GM18861 (cell line): Measurements from ENCODE around the gene FGF22.
A peak's percentile ranks its signal among the peaks of the same experiment; 100 is the strongest.

ENCODE experiments used
- ATAC-seq: cut with Tn5 transposase; IDR thresholded peaks from one replicate; pipeline ENCODE4 v1.9.1; 2021; ENCODE audit not compliant: unreplicated experiment

FGF22 gene

DNA sequence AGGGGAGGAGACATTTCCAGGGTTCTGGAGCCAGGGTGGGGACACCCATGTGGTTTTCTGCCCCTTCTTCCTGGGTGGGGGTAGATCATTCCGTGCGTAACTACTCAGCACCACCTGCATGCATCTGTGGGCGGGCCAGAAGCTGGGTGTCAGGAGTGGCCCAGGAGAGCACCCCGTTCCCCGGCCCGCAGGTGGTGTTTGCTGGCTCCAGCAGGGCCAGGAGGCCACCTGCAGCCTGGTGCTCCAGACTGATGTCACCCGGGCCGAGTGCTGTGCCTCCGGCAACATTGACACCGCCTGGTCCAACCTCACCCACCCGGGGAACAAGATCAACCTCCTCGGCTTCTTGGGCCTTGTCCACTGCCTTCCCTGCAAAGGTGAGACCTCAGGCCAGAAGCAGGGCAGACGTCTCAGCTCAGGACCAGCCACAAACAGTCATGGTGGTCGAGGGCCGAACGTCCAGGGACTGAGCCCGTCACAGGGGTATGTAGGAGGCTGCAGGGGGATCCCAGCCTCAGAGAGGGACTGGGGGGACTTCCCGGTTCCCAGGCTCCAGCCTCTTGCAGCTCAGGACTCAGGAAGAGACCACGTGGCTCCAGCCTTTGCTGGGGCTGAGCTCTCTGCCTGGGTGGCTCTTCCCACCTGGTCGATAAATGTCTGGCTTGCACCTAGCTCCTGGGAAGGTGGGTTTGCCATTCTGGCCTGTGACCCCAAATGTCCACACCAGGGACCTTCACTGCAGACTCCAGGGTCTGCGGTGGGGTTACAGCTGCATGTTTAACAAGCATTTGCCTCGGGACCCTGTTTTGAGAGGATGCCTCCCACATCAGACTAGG lies 38.1 kb downstream of the FGF22 start:
- no peak for ATAC-seq

DNA sequence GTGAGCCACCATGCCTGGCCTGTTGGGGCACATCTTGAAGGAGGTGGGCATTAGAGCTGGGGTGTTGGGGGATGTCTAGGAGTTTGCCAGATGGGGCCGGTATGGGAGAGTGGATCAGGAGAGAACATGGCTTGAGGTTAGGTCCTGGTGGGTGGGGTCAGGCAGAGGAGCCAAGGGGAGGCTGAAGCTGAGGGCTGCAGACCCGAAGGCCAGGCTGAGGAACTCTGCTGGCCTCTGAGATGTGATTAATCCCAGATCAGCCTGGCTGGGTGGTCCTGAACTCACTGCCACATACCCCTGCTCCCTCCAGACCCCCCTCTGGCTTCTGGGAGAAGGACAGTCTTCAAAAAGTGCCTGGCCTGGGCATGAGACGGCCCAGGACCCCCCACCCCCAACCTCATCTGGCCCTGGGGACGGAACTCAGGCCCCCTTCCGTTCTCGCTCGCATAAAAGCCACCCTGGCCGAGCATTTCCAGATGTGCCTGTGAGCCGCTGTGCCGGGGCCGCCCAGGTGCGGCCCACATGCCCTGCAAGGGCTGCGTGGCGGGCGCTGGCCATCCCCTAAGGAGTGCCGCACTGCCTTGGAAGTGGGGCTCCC lies 39.2 kb downstream of the FGF22 start:
- no peak for ATAC-seq

DNA sequence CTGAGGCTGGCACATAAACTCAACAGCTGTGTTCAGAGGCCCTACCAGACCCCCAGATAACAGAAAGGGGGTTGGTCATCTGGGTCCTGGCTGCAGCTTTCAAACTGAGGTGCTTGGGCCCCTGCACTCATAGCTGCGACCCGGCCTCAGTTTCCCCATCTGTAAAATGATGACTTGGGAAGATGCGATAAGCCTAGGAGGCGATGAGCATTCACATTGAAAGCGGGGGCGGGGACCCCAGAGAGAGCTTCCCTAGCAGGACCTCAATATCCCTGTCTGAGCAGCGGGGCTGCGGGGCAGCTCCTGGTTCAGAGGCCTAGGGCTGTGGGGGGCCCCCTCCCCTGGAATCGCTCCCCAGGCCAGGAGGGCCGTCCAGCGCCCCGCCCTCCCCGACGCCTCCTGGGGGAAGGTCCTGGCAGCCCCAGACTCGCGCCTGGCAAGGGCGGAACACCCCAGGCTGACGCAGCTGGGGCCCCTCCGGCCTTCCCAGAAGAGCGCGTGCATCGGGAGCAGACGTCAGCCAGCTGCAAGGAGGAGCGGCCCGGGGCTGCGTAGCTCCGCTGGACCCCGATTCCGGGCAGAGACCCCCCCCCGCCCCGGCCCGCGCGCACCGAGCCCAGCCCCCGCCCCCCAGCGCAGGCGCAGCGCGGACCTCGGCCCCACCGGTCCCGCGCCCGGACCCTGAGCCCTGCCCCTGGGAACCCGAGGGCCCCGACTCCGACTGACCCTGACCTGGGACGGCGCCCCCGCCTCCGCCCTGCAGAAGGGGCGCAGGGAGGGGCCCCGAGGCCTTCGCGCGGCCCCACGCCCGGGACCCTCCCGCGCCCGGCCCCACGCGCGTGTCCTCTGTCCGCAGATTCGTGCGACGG lies 40.0 kb downstream of the FGF22 start:
- ATAC-seq = peak; percentile 20

DNA sequence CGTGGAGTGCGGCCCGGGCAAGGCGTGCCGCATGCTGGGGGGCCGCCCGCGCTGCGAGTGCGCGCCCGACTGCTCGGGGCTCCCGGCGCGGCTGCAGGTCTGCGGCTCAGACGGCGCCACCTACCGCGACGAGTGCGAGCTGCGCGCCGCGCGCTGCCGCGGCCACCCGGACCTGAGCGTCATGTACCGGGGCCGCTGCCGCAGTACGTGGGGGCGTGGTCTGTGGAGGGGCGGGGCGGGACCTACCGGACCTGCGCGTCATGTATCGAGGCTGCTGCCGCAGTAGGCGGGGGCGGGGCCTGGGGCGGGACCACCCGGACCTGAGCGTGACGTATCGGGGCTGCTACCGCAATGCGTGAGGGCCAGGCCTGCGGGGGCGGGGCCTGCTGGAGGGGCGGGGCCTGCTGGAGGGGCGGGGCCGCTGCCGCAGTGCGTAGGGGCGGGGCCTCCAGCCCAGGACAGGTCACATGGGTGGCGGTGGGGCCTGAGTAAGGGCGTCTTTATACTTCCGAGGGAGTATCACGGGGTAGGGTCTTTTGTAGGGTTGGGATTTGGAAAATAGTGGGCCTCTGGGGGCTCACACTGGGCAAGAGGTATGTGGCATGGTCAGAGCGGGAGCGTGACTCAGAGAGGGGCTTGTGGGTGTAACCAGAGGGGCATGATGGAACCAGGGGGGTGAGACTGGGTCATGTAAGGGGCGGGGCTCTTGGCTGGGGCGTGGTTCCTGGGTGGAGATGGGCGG lies 40.8 kb downstream of the FGF22 start:
- ATAC-seq = peak; percentile 63

DNA sequence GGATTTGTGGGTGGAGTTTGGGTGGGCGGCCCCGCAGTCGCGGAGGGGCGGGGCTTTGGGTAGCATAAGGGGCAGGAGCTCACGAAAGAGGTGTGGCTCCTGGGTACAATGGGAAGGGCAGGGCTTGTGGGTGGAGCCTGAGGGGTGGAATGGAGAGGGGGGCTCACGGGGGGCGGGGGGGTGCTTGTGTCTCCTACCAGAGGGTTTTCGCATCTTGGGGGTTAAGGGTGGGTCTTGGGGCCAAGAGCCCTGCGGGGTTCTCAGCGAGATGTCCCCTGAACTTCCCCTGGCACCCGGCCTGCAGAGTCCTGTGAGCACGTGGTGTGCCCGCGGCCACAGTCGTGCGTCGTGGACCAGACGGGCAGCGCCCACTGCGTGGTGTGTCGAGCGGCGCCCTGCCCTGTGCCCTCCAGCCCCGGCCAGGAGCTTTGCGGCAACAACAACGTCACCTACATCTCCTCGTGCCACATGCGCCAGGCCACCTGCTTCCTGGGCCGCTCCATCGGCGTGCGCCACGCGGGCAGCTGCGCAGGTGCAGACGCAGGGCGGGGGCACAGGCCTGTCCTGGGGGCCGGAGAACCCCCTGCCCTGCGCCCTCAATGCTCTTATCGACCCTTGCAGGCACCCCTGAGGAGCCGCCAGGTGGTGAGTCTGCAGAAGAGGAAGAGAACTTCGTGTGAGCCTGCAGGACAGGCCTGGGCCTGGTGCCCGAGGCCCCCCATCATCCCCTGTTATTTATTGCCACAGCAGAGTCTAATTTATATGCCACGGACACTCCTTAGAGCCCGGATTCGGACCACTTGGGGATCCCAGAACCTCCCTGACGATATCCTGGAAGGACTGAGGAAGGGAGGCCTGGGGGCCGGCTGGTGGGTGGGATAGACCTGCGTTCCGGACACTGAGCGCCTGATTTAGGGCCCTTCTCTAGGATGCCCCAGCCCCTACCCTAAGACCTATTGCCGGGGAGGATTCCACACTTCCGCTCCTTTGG lies 41.6 kb downstream of the FGF22 start:
- no peak for ATAC-seq

DNA sequence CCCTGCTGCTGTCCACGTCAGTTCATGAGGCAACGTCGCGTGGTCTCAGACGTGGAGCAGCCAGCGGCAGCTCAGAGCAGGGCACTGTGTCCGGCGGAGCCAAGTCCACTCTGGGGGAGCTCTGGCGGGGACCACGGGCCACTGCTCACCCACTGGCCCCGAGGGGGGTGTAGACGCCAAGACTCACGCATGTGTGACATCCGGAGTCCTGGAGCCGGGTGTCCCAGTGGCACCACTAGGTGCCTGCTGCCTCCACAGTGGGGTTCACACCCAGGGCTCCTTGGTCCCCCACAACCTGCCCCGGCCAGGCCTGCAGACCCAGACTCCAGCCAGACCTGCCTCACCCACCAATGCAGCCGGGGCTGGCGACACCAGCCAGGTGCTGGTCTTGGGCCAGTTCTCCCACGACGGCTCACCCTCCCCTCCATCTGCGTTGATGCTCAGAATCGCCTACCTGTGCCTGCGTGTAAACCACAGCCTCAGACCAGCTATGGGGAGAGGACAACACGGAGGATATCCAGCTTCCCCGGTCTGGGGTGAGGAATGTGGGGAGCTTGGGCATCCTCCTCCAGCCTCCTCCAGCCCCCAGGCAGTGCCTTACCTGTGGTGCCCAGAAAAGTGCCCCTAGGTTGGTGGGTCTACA lies 43.1 kb downstream of the FGF22 start:
- ATAC-seq = no peak

- ATAC-seq = no peak
These were observed 45.8 kb downstream of the FGF22 start for GRCh38 chr19:685454-685931.

DNA sequence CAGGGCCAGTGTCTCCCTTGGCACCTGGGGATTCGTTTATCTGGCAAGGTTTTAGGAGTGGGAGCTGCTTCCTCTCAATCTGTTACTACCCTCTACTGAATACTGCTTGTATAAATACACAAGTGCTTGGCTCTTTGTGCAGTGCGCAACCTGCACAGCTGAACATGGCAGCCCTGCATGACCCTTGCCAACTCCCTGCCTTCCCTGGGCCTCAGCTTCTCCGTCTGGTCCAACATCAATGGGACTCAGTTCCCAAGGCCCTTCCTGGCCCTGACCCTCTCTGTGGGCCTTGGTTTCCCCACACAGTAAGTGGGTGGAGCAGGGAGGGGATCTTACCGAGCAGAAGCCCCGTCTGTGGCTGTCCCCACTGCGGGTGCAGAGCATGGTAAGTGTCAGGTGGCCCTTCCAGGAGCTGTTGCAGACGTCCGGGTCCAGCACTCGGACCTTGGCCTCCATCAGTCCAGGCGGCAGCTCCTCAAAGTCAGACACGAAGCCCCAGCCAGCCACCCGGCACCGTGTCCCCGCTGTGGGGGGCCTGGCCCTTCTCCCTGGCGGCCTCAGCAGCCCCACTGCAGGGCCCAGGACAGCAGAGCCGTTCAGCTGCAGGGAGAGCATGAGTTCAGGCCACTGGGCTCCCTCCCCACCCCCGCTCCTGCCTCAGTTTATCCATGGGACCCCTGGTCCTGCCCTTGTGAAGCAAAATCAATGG lies 47.1 kb downstream of the FGF22 start:
- no peak for ATAC-seq

DNA sequence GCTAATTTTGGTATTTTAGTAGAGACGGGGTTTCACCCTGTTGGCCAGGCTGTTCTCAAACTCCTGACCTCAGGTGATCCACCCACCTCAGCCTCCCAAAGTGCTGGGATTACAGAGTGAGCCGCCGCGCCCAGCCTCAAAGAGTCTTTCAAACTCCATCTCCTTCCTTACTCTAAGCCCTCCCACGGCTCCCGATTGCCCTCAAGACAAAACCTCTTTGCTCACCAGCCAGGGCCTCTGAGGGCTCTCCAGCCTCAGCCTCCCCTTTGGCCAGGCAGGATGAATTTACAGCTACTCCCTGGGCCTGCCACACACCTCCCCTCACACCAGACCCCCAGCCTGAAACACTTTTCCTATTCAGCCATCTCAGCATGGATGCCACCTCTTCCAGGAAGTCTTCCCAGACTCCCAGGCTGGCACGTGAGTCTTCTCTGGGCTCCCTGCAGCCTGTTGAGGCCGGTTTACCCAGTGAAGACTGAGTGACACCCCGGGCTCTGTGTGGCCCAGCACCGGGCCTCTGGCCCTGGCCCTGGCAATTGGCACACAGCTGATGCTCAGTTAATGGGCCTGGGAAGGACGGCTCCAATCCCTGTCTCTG lies 48.0 kb downstream of the FGF22 start:
- ATAC-seq = no peak

GRCh38 chr19:688214-688613 lies 48.5 kb downstream of the FGF22 start:
- ATAC-seq = no peak

GRCh38 chr19:688992-689391 lies 49.3 kb downstream of the FGF22 start:
- no peak for ATAC-seq

DNA sequence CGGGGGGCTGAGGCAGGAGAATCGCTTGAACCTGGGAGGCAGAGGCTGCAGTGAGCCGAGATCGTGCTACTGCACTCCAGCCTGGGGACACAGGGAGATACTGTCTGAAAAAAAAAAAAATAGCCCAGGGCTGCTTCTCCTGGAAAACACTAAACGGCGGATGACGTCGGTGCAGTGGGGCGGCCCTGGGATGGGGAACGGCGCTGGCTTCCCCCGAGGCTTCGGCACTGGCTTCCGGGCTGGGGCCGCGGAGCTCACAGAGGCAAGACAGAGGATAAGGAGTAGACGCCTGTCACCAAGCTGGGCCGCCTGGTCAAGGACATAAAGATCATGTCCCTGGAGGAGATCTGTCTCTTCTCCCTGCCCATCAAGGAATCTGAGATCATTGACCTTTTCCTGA lies 50.5 kb downstream of the FGF22 start:
- ATAC-seq = no peak
